Smooth muscle cell (in vitro differentiated cells): ENCODE data around the gene UBE2E2. TPM values are rescaled to one million over a fixed set of nuclear protein-coding genes. Genes with fewer than 3 reads are reported as not detected.

Source experiments
- DNase-seq: peaks from one replicate; lab custom pipeline; 2025; ENCODE audit not compliant: unreplicated experiment; lab: John Stamatoyannopoulos, UW
- H2AFZ ChIP-seq: fragments of 200-600 bp; sonication (generic); 2 replicates; pipeline ENCODE4 v1.6.0; 2016; ENCODE audit warnings: antibody characterized with exemption, low read depth, mild to moderate bottlenecking
- H3F3A ChIP-seq: fragments of 200-600 bp; sonication (generic); 2 replicates; pipeline ENCODE4 v1.6.0; 2017; ENCODE audit warnings: antibody characterized with exemption, low read depth
- H3K27ac ChIP-seq: fragments of 200-600 bp; sonication (generic); 2 replicates; pipeline ENCODE4 v1.5.1; 2016; ENCODE audit warnings: low read depth, mild to moderate bottlenecking
- H3K27me3 ChIP-seq: fragments of 200-600 bp; sonication (generic); 2 replicates; pipeline ENCODE4 v1.6.1; 2016; ENCODE audit warnings: low read depth, mild to moderate bottlenecking
- H3K36me3 ChIP-seq: fragments of 200-600 bp; sonication (generic); 2 replicates; pipeline ENCODE4 v1.5.1; 2016; ENCODE audit warnings: low read depth
- H3K4me1 ChIP-seq: fragments of 200-600 bp; sonication (generic); 2 replicates; pipeline ENCODE4 v1.5.1; 2016; ENCODE audit warnings: low read depth
- H3K4me2 ChIP-seq: fragments of 200-600 bp; sonication (generic); 2 replicates; pipeline ENCODE4 v1.6.0; 2016; ENCODE audit warnings: mild to moderate bottlenecking
- H3K4me3 ChIP-seq: fragments of 200-600 bp; sonication (generic); 2 replicates; pipeline ENCODE4 v1.5.1; 2016; ENCODE audit warnings: mild to moderate bottlenecking
- H3K79me2 ChIP-seq: fragments of 200-600 bp; sonication (generic); 2 replicates; pipeline ENCODE4 v1.6.0; 2016; ENCODE audit warnings: low read depth, mild to moderate bottlenecking
- H3K9ac ChIP-seq: fragments of 200-600 bp; sonication (generic); 2 replicates; pipeline ENCODE4 v1.6.0; 2016; ENCODE audit warnings: low read depth
- H3K9me3 ChIP-seq: fragments of 200-600 bp; sonication (generic); replicated peaks from 2 replicates; pipeline ENCODE4 v1.5.1; 2016; ENCODE audit warnings: low read depth
- H4K20me1 ChIP-seq: fragments of 200-600 bp; sonication (generic); 2 replicates; pipeline ENCODE4 v1.6.0; 2016; ENCODE audit warnings: low read depth
- WGBS: methylation state at CpG from one replicate; pipeline ENCODE4 v1.1.7; 2016; ENCODE audit warnings: low lambda C conversion rate; 5-methylcytosine and 5-hydroxymethylcytosine counted together
- polyA plus RNA-seq: library from polyadenylated mRNA; unstranded; fragments of >200 nt; fragmentation: Nextera tagmentation; extraction: Ambion mirVana; gene quantifications from 2 replicates; pipeline ENCODE4 v1.2.1, GENCODE V29; 2016
- total RNA-seq: library from RNA; depleted of rRNA; stranded (reverse); fragments of >200 nt; gene quantifications from 2 replicates; pipeline ENCODE4 v1.2.3, GENCODE V29; 2014
- TF ChIP-seq, protein P1 (sequence below): fragments of 200-600 bp; sonication (generic); IDR thresholded peaks from 2 replicates; pipeline ENCODE4 v1.5.1; 2017; ENCODE audit warnings: borderline replicate concordance, mild to moderate bottlenecking, antibody characterized with exemption; ENCODE audit not compliant: insufficient read depth, poor library complexity, severe bottlenecking

Gene UBE2E2
- total and polyA plus RNA-seq, 2 experiments from 2014 or later: 65.9 to 121 TPM

DNA sequence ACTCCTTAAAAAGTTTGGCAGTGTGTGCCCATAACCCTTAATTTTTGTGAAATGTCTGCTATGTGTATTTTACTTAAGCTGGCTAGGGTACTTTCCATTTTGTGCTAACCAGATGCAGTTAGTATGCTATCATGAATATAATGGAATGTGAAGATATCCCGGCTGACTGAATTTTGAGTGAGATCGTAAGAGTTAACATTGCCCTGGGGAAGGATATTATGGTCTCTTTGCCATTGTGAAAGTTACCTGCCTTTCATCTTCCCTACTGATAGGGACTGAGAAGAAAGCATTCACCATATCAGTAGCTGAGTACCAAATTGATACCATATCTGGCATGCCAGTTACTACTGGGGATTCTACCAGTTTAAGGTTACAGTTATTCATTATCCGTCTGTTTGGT, 243.2 kb downstream of the UBE2E2 start:
- TF ChIP-seq, protein P1, sequence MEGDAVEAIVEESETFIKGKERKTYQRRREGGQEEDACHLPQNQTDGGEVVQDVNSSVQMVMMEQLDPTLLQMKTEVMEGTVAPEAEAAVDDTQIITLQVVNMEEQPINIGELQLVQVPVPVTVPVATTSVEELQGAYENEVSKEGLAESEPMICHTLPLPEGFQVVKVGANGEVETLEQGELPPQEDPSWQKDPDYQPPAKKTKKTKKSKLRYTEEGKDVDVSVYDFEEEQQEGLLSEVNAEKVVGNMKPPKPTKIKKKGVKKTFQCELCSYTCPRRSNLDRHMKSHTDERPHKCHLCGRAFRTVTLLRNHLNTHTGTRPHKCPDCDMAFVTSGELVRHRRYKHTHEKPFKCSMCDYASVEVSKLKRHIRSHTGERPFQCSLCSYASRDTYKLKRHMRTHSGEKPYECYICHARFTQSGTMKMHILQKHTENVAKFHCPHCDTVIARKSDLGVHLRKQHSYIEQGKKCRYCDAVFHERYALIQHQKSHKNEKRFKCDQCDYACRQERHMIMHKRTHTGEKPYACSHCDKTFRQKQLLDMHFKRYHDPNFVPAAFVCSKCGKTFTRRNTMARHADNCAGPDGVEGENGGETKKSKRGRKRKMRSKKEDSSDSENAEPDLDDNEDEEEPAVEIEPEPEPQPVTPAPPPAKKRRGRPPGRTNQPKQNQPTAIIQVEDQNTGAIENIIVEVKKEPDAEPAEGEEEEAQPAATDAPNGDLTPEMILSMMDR: no peak
- no peaks in the 10 kb centered on the region for H3K27me3 ChIP-seq
- no peak overlapping the region for H2AFZ ChIP-seq
- H3K4me2 ChIP-seq: no peak overlapping the region
- no peak overlapping the region for H3K9ac ChIP-seq
- peaks cover 16% of the 10 kb centered on the region for H3K4me1 ChIP-seq
- whole genome bisulfite sequencing: 82% methylated on average over 3 of the region's 3 CpGs
- no peaks in the 10 kb centered on the region for H3K36me3 ChIP-seq
- H4K20me1 ChIP-seq: peaks cover 97% of the 10 kb centered on the region
- no peak overlapping the region for H3K4me3 ChIP-seq
- H3F3A ChIP-seq: no peaks in the 10 kb centered on the region
- no peak overlapping the region for H3K27ac ChIP-seq
- DNase-seq: no peak
- no peaks in the 10 kb centered on the region for H3K9me3 ChIP-seq
- peaks cover 27% of the 10 kb centered on the region for H3K79me2 ChIP-seq

DNA sequence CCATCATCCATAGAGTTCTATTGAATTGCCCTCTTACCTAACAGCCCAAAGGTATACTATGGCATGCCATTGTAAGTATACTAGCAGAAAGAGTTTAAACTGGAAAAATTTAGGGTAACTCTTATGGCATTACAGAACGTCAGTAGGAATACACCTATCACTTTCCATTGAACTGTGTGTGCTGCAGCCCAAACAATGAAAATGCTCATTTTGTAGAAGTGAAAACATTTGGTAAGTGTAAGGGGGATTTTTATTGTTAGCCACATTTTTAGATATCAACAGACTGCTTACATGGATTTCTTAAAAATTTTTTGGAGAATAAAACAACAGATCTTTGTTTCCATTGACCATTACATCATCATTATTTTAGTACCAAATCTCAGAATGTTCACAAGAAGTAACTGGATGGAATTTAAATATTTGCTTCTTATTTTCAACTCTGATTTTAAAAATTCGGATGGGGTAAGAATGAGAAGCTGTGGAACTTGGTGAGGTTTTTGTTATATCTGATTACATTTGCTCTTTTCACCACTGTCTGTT, 245.9 kb downstream of the UBE2E2 start:
- no peak overlapping the region for H3K4me2 ChIP-seq
- peaks cover 11% of the 10 kb centered on the region for H3K4me1 ChIP-seq
- DNase-seq: no peak
- no peak overlapping the region for H3K27ac ChIP-seq
- H2AFZ ChIP-seq: no peak overlapping the region
- no peak overlapping the region for H3K4me3 ChIP-seq
- H4K20me1 ChIP-seq: peaks cover 95% of the 10 kb centered on the region
- H3K9me3 ChIP-seq: no peaks in the 10 kb centered on the region
- TF ChIP-seq, protein P1: no peak
- H3K79me2 ChIP-seq: peaks cover 38% of the 10 kb centered on the region
- H3K27me3 ChIP-seq: no peaks in the 10 kb centered on the region
- no peaks in the 10 kb centered on the region for H3F3A ChIP-seq
- 94% methylated on average over 2 of the region's 2 CpGs for WGBS
- H3K36me3 ChIP-seq: no peaks in the 10 kb centered on the region
- no peak overlapping the region for H3K9ac ChIP-seq

DNA sequence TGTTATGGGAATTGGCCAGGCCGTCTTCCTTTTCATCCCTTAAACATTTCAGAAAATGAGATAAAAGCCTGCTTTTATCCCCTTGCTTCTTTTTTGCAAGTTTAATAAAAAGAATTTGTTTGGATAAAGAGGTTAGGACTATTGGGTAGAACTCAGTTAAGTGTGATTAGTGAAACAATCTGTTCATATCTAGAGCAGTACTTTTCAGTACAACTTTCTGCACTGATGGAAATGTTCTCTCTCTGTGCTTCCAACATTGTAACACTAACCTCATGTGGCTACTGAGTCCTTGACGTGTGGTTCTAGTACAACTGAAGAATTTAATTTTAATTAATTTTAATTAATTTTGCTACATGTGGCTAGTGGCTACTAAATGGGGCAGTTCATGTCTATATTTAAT, 246.9 kb downstream of the UBE2E2 start:
- Histone ChIP-seq H3K9me3 (no peaks in the 10 kb centered on the region), H3K36me3 (no peaks in the 10 kb centered on the region), H3K4me2 (no peak overlapping the region), H4K20me1 (peaks cover 95% of the 10 kb centered on the region), H3K27me3 (no peaks in the 10 kb centered on the region), H3K4me1 (peaks cover 11% of the 10 kb centered on the region), H3K9ac (no peak overlapping the region), H2AFZ (no peak overlapping the region), H3K79me2 (peaks cover 38% of the 10 kb centered on the region), H3K4me3 (no peak overlapping the region), H3K27ac (no peak overlapping the region), H3F3A (no peaks in the 10 kb centered on the region)
- WGBS: 96% methylated on average over 2 of the region's 2 CpGs
- TF ChIP-seq, protein P1: no peak
- no peak for DNase-seq

DNA sequence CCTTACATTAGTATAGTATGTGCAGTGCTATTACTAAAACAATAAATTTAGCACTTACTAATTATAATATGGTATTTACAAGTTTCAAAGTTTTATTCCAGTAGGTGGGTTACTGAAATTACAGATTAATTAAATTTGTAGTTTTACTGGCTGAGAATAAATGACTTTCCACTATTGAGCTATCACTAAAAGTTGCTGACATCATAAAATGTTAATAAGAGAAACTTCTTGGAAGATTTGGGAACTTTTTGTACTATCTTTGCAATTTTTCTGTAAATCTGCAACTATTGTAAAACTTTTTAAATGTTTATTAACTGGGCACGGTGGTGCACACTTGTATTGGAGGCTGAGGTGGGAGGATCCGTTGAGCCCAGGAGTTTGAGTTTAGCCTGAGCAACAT, 247.7 kb downstream of the UBE2E2 start:
- H3F3A ChIP-seq: no peaks in the 10 kb centered on the region
- H3K79me2 ChIP-seq: peaks cover 38% of the 10 kb centered on the region
- WGBS: 100% methylated on average over 2 of the region's 2 CpGs
- H3K4me2 ChIP-seq: no peak overlapping the region
- TF ChIP-seq, protein P1: no peak
- no peaks in the 10 kb centered on the region for H3K27me3 ChIP-seq
- no peak for DNase-seq
- no peak overlapping the region for H3K9ac ChIP-seq
- no peaks in the 10 kb centered on the region for H3K9me3 ChIP-seq
- H4K20me1 ChIP-seq: peaks cover 95% of the 10 kb centered on the region
- no peak overlapping the region for H3K27ac ChIP-seq
- H3K4me3 ChIP-seq: no peak overlapping the region
- H3K36me3 ChIP-seq: no peaks in the 10 kb centered on the region
- peaks cover 11% of the 10 kb centered on the region for H3K4me1 ChIP-seq
- no peak overlapping the region for H2AFZ ChIP-seq
